WTC11 (cell line): Measurements from ENCODE around the gene CNTNAP1. TPM values are rescaled to one million over a fixed set of nuclear protein-coding genes. Genes with fewer than 3 reads are reported as not detected.
A peak's percentile ranks its signal among the peaks of the same experiment; 100 is the strongest.

Experiments
- ATAC-seq: fragments of 200-7000 bp; cut with Tn5 transposase; 2 replicates; pipeline ENCODE4 v1.10.0; 2021; ENCODE audit warnings: mild to moderate bottlenecking, moderate library complexity
- CTCF ChIA-PET: fragments of 300-600 bp; sonication (Branson Sonifier 250); formaldehyde crosslinking; loops from one replicate; lab custom pipeline; 2021; ENCODE audit warnings: antibody characterized with exemption; lab: Charles Lee
- POLR2A ChIA-PET: fragments of 350-600 bp; sonication (Branson Sonifier 250); formaldehyde crosslinking; loops from one replicate; lab custom pipeline; 2021; ENCODE audit warnings: antibody characterized with exemption; lab: Charles Lee
- DNase-seq: peaks from one replicate; pipeline ENCODE4 v3.0.0; 2021; ENCODE audit warnings: low spot score
- H3K27ac Mint-ChIP-seq: 2 replicates; pipeline ENCODE4 v1.8.0; 2021; ENCODE audit warnings: mixed read lengths
- H3K27me3 Mint-ChIP-seq: 2 replicates; pipeline ENCODE4 v1.8.0; 2021; ENCODE audit warnings: low read depth, mild to moderate bottlenecking, moderate library complexity, mixed read lengths
- H3K36me3 Mint-ChIP-seq: 2 replicates; pipeline ENCODE4 v1.8.0; 2021; ENCODE audit warnings: mixed read lengths
- H3K4me1 Mint-ChIP-seq: 2 replicates; pipeline ENCODE4 v1.8.0; 2022; ENCODE audit warnings: mixed read lengths
- H3K4me3 Mint-ChIP-seq: 2 replicates; pipeline ENCODE4 v1.8.0; 2021; ENCODE audit warnings: mild to moderate bottlenecking, moderate library complexity, mixed read lengths
- H3K9me3 Mint-ChIP-seq: 2 replicates; pipeline ENCODE4 v1.8.0; 2021; ENCODE audit warnings: mixed read lengths
- ELF4 ChIP-seq: sonication (generic); formaldehyde crosslinking; IDR thresholded peaks from 2 replicates; pipeline ENCODE4 v1.8.1; 2022; ENCODE audit warnings: low read depth, mild to moderate bottlenecking, moderate library complexity, missing genetic modification reagents
- ETV6 ChIP-seq: sonication (generic); formaldehyde crosslinking; IDR thresholded peaks from 2 replicates; pipeline ENCODE4 v1.8.1; 2022; ENCODE audit warnings: mild to moderate bottlenecking, missing genetic modification reagents
- FOXK1 ChIP-seq: sonication (generic); formaldehyde crosslinking; IDR thresholded peaks from 2 replicates; pipeline ENCODE4 v1.8.0; 2022; ENCODE audit warnings: mild to moderate bottlenecking, moderate library complexity, missing genetic modification reagents
- GABPB1 ChIP-seq: sonication (generic); formaldehyde crosslinking; IDR thresholded peaks from 2 replicates; pipeline ENCODE4 v1.8.1; 2023; ENCODE audit warnings: mild to moderate bottlenecking, missing genetic modification reagents
- JUN ChIP-seq: sonication (generic); formaldehyde crosslinking; IDR thresholded peaks from 2 replicates; pipeline ENCODE4 v1.8.0; 2023; ENCODE audit warnings: mild to moderate bottlenecking, missing genetic modification reagents
- SP1 ChIP-seq: sonication (generic); formaldehyde crosslinking; conservative IDR thresholded peaks from 2 replicates; pipeline ENCODE4 v1.8.1; 2022; ENCODE audit warnings: missing genetic modification reagents
- TEAD1 ChIP-seq: sonication (generic); formaldehyde crosslinking; IDR thresholded peaks from 2 replicates; pipeline ENCODE4 v1.8.0; 2022; ENCODE audit warnings: mild to moderate bottlenecking, missing genetic modification reagents
- ZNF232 ChIP-seq: sonication (generic); formaldehyde crosslinking; IDR thresholded peaks from 2 replicates; pipeline ENCODE4 v1.8.0; 2022; ENCODE audit warnings: mild to moderate bottlenecking, missing genetic modification reagents
- total RNA-seq: library from RNA; stranded (reverse); gene quantifications from 3 replicates; pipeline ENCODE4 v1.2.3, GENCODE V29; 2021
- TF ChIP-seq, protein P1 (sequence below): sonication (generic); formaldehyde crosslinking; IDR thresholded peaks from 2 replicates; pipeline ENCODE4 v1.8.1; 2022; ENCODE audit warnings: low read depth, missing genetic modification reagents, borderline replicate concordance
- TF ChIP-seq, protein P2 (sequence below): sonication (generic); formaldehyde crosslinking; IDR thresholded peaks from 2 replicates; pipeline ENCODE4 v1.8.0; 2022; ENCODE audit warnings: mild to moderate bottlenecking, missing genetic modification reagents
- TF ChIP-seq, protein P3 (sequence below): fragments of 250-450 bp; sonication (Bioruptor Pico); conservative IDR thresholded peaks from 2 replicates; pipeline ENCODE4 v1.9.0; 2021; ENCODE audit warnings: mild to moderate bottlenecking
- TF ChIP-seq, protein P4 (sequence below): sonication (generic); formaldehyde crosslinking; IDR thresholded peaks from 2 replicates; pipeline ENCODE4 v1.8.0; 2022; ENCODE audit warnings: missing genetic modification reagents
- TF ChIP-seq, protein P5 (sequence below): fragments of 250-450 bp; sonication (Bioruptor Pico); IDR thresholded peaks from 2 replicates; pipeline ENCODE4 v1.9.0; 2021; ENCODE audit warnings: mild to moderate bottlenecking, borderline replicate concordance
- TF ChIP-seq, protein P6 (sequence below): sonication (generic); formaldehyde crosslinking; IDR thresholded peaks from 2 replicates; pipeline ENCODE4 v1.8.0; 2023; ENCODE audit warnings: mild to moderate bottlenecking, missing genetic modification reagents
- TF ChIP-seq, protein P7 (sequence below): sonication (generic); formaldehyde crosslinking; IDR thresholded peaks from 2 replicates; pipeline ENCODE4 v1.8.0; 2023; ENCODE audit warnings: missing genetic modification reagents
- TF ChIP-seq, protein P8 (sequence below): sonication (generic); formaldehyde crosslinking; IDR thresholded peaks from 2 replicates; pipeline ENCODE4 v1.8.0; 2022; ENCODE audit warnings: mild to moderate bottlenecking, missing genetic modification reagents

CNTNAP1 gene
- total RNA-seq, 1 experiment from 2014 or later: 12.1 TPM

DNA sequence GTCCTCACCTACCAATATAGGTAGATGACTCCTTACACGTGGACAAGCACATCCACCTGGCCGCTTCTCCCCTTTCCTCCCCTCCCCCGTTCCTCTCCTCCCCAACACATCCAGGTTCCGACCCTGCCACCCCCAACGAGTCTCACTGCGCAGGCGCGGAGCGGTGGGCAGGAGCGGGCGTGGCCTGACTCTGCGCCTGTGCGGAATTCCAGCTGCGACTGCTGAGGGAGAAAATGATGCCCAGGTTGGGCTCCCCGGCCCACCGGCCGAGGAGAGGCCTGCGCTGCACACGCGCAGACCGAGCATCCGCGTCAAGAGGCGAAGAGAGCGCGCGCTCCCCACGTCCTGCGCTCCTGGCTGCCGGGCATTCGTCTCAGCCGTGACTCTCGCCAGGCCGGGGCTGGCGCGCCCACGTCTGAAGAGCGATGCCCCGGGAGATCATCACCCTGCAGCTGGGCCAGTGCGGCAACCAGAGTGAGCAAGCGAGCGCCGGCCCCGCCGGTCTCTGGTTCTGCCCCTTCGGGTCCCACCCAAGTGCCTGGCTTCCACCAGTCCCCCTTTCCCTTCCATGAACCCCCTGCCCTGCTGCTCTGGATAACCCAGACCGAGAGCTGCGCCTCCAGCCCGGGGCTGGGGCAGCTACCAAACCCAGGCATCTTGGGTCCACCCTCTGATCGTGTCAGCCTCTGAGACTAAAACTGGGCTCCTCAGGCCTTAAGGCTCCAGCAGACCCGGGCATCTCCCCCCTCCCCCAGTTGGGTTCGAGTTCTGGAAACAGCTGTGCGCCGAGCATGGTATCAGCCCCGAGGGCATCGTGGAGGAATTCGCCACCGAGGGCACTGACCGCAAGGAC, 23.0 kb upstream of the CNTNAP1 start, which contains the start of gene TUBG2:
Gene TUBG2, plus strand, starts transcription at position 206 of the 853 bp plus-strand sequence. Its CDS starts 220 bp downstream, at position 426.
- Mint-ChIP-seq H3K4me1 (peaks cover 11% of the 10 kb centered on the region), H3K27ac (peak within 1 kb of the TSS; percentile 57), H3K9me3 (peaks cover 10% of the 10 kb centered on the region), H3K27me3 (peaks cover 3% of the 10 kb centered on the region), H3K4me3 (peak within 1 kb of the TSS; percentile 85), H3K36me3 (peaks cover 18% of the 10 kb centered on the region)
- DNase-seq: peak; percentile 96
- ChIA-PET POLR2A (interaction anchor here (0.8 to 1.7 kb wide), 7 partner anchors 9 to 81 kb away, joined by 3 to 13 read pairs (median 4); partner anchors contain the start of gene RETREG3), CTCF (interaction anchor here (1.0 to 3.9 kb wide), 11 partner anchors 10 to 165 kb away, joined by 3 to 44 read pairs (median 8); partner anchors contain the start of genes BECN1, PLEKHH3, PSMC3IP and RETREG3)
- peak; percentile 88 for ATAC-seq
- TF ChIP-seq, protein P1, sequence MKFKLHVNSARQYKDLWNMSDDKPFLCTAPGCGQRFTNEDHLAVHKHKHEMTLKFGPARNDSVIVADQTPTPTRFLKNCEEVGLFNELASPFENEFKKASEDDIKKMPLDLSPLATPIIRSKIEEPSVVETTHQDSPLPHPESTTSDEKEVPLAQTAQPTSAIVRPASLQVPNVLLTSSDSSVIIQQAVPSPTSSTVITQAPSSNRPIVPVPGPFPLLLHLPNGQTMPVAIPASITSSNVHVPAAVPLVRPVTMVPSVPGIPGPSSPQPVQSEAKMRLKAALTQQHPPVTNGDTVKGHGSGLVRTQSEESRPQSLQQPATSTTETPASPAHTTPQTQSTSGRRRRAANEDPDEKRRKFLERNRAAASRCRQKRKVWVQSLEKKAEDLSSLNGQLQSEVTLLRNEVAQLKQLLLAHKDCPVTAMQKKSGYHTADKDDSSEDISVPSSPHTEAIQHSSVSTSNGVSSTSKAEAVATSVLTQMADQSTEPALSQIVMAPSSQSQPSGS (CRISPR knock-in tag): 0 out of 2 replicates have a peak, but pooled peaks have one; percentile 6
- TF ChIP-seq TEAD1 (CRISPR knock-in tag): peak; percentile 86; the same call in 1 of the 2 replicates
- TF ChIP-seq ETV6 (CRISPR knock-in tag): peak; percentile 88
- no peak for TF ChIP-seq JUN
- no peak for TF ChIP-seq ELF4 (CRISPR knock-in tag)
- TF ChIP-seq, protein P2, sequence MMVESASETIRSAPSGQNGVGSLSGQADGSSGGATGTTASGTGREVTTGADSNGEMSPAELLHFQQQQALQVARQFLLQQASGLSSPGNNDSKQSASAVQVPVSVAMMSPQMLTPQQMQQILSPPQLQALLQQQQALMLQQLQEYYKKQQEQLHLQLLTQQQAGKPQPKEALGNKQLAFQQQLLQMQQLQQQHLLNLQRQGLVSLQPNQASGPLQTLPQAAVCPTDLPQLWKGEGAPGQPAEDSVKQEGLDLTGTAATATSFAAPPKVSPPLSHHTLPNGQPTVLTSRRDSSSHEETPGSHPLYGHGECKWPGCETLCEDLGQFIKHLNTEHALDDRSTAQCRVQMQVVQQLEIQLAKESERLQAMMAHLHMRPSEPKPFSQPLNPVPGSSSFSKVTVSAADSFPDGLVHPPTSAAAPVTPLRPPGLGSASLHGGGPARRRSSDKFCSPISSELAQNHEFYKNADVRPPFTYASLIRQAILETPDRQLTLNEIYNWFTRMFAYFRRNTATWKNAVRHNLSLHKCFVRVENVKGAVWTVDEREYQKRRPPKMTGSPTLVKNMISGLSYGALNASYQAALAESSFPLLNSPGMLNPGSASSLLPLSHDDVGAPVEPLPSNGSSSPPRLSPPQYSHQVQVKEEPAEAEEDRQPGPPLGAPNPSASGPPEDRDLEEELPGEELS (CRISPR knock-in tag): 0 out of 2 replicates have a peak, but pooled peaks have one; percentile 25
- TF ChIP-seq FOXK1: peak; percentile 34; the same call in 1 of the 2 replicates
- peak; percentile 65 for TF ChIP-seq SP1
- TF ChIP-seq, protein P3, sequence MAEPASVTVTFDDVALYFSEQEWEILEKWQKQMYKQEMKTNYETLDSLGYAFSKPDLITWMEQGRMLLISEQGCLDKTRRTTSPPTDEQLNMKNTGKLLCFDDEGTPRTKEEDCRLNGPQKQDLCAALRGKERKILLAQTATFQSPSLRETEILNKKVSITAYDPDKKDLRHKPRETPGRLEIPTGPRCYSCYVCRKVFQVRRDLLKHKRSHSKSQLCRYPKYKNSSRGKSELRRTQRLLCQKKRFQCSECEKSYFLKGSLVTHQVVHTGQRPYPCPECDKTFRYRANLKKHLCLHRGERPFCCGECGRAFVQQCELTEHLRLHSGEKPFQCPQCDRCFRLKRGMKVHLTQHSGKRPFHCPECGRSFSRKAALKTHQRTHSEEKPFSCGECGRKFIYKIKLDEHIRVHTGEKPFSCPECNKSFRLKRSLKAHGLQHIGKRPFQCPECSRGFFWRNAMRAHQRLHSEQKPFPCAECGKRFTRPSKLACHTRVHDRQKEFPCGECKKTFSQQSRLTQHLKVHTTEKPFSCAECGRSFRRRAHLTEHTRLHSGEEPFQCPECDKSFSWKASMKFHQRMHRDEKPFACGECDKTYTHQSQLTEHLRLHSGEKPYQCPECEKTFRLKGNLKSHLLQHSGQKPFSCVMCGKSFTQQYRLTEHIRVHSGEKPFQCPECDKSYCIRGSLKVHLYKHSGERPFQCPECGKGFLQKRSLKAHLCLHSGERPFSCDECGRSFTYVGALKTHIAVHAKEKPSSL (CRISPR knock-in tag): no peak
- TF ChIP-seq, protein P4, sequence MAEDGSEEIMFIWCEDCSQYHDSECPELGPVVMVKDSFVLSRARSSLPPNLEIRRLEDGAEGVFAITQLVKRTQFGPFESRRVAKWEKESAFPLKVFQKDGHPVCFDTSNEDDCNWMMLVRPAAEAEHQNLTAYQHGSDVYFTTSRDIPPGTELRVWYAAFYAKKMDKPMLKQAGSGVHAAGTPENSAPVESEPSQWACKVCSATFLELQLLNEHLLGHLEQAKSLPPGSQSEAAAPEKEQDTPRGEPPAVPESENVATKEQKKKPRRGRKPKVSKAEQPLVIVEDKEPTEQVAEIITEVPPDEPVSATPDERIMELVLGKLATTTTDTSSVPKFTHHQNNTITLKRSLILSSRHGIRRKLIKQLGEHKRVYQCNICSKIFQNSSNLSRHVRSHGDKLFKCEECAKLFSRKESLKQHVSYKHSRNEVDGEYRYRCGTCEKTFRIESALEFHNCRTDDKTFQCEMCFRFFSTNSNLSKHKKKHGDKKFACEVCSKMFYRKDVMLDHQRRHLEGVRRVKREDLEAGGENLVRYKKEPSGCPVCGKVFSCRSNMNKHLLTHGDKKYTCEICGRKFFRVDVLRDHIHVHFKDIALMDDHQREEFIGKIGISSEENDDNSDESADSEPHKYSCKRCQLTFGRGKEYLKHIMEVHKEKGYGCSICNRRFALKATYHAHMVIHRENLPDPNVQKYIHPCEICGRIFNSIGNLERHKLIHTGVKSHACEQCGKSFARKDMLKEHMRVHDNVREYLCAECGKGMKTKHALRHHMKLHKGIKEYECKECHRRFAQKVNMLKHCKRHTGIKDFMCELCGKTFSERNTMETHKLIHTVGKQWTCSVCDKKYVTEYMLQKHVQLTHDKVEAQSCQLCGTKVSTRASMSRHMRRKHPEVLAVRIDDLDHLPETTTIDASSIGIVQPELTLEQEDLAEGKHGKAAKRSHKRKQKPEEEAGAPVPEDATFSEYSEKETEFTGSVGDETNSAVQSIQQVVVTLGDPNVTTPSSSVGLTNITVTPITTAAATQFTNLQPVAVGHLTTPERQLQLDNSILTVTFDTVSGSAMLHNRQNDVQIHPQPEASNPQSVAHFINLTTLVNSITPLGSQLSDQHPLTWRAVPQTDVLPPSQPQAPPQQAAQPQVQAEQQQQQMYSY (CRISPR knock-in tag): peak; percentile 70
- peak; percentile 89 for TF ChIP-seq ZNF232
- TF ChIP-seq, protein P5, sequence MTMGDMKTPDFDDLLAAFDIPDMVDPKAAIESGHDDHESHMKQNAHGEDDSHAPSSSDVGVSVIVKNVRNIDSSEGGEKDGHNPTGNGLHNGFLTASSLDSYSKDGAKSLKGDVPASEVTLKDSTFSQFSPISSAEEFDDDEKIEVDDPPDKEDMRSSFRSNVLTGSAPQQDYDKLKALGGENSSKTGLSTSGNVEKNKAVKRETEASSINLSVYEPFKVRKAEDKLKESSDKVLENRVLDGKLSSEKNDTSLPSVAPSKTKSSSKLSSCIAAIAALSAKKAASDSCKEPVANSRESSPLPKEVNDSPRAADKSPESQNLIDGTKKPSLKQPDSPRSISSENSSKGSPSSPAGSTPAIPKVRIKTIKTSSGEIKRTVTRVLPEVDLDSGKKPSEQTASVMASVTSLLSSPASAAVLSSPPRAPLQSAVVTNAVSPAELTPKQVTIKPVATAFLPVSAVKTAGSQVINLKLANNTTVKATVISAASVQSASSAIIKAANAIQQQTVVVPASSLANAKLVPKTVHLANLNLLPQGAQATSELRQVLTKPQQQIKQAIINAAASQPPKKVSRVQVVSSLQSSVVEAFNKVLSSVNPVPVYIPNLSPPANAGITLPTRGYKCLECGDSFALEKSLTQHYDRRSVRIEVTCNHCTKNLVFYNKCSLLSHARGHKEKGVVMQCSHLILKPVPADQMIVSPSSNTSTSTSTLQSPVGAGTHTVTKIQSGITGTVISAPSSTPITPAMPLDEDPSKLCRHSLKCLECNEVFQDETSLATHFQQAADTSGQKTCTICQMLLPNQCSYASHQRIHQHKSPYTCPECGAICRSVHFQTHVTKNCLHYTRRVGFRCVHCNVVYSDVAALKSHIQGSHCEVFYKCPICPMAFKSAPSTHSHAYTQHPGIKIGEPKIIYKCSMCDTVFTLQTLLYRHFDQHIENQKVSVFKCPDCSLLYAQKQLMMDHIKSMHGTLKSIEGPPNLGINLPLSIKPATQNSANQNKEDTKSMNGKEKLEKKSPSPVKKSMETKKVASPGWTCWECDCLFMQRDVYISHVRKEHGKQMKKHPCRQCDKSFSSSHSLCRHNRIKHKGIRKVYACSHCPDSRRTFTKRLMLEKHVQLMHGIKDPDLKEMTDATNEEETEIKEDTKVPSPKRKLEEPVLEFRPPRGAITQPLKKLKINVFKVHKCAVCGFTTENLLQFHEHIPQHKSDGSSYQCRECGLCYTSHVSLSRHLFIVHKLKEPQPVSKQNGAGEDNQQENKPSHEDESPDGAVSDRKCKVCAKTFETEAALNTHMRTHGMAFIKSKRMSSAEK (CRISPR knock-in tag): no peak
- TF ChIP-seq, protein P6, sequence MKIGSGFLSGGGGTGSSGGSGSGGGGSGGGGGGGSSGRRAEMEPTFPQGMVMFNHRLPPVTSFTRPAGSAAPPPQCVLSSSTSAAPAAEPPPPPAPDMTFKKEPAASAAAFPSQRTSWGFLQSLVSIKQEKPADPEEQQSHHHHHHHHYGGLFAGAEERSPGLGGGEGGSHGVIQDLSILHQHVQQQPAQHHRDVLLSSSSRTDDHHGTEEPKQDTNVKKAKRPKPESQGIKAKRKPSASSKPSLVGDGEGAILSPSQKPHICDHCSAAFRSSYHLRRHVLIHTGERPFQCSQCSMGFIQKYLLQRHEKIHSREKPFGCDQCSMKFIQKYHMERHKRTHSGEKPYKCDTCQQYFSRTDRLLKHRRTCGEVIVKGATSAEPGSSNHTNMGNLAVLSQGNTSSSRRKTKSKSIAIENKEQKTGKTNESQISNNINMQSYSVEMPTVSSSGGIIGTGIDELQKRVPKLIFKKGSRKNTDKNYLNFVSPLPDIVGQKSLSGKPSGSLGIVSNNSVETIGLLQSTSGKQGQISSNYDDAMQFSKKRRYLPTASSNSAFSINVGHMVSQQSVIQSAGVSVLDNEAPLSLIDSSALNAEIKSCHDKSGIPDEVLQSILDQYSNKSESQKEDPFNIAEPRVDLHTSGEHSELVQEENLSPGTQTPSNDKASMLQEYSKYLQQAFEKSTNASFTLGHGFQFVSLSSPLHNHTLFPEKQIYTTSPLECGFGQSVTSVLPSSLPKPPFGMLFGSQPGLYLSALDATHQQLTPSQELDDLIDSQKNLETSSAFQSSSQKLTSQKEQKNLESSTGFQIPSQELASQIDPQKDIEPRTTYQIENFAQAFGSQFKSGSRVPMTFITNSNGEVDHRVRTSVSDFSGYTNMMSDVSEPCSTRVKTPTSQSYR (CRISPR knock-in tag): no peak
- TF ChIP-seq, protein P7, sequence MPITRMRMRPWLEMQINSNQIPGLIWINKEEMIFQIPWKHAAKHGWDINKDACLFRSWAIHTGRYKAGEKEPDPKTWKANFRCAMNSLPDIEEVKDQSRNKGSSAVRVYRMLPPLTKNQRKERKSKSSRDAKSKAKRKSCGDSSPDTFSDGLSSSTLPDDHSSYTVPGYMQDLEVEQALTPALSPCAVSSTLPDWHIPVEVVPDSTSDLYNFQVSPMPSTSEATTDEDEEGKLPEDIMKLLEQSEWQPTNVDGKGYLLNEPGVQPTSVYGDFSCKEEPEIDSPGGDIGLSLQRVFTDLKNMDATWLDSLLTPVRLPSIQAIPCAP: 0 out of 2 replicates have a peak, but pooled peaks have one; percentile 43
- TF ChIP-seq, protein P8, sequence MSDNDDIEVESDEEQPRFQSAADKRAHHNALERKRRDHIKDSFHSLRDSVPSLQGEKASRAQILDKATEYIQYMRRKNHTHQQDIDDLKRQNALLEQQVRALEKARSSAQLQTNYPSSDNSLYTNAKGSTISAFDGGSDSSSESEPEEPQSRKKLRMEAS (CRISPR knock-in tag): peak; percentile 69; the same call in 1 of the 2 replicates
- TF ChIP-seq GABPB1 (CRISPR knock-in tag): peak; percentile 67; the same call in 1 of the 2 replicates
